SK-N-SH (cell line): ENCODE data around the gene PDLIM4.

ENCODE experiments used
- CTCF ChIP-seq: fragments of 200-600 bp; sonication (generic); IDR thresholded peaks from 2 replicates; pipeline ENCODE4 v1.6.1; 2017; ENCODE audit warnings: antibody characterized with exemption, mild to moderate bottlenecking, moderate library complexity
- EP300 ChIP-seq, 2 experiments: IDR thresholded peaks; 2 replicates each; pipeline versions ENCODE4 v1.4.0 to v1.6.1; 2012; ENCODE audit warnings: borderline replicate concordance in 1 of 2, low read depth in 1 of 2, low read length in 1 of 2
- EZH2phosphoT487 ChIP-seq: fragments of 200-600 bp; sonication (generic); IDR thresholded peaks from 2 replicates; pipeline ENCODE4 v1.6.1; 2017; ENCODE audit warnings: low read depth, mixed run types, mild to moderate bottlenecking, antibody characterized with exemption, moderate library complexity, borderline replicate concordance
- POLR2AphosphoS5 ChIP-seq: IDR thresholded peaks from 2 replicates; pipeline ENCODE4 v1.6.1; 2012; ENCODE audit warnings: low read depth, low read length
- RAD21 ChIP-seq: IDR thresholded peaks from 2 replicates; pipeline ENCODE4 v1.6.1; 2012; ENCODE audit warnings: mild to moderate bottlenecking, low read length
- RCOR1 ChIP-seq: fragments of 150-350 bp; IDR thresholded peaks from 2 replicates; pipeline ENCODE4 v1.6.1; 2017; ENCODE audit warnings: antibody characterized with exemption, low read length
- ZBTB33 ChIP-seq: IDR thresholded peaks from 2 replicates; pipeline ENCODE4 v1.4.0; 2012; ENCODE audit warnings: low read depth, borderline replicate concordance
- TF ChIP-seq, protein P1 (sequence below): fragments of 150-350 bp; IDR thresholded peaks from 2 replicates; pipeline ENCODE4 v1.6.1; 2017; ENCODE audit warnings: antibody characterized with exemption, low read length, low read depth, borderline replicate concordance
- TF ChIP-seq, protein P2 (sequence below): IDR thresholded peaks from 2 replicates; pipeline ENCODE4 v1.4.0; 2012; ENCODE audit warnings: low read depth

GRCh38 chr5:132211787-132212186 lies 45.7 kb upstream of the PDLIM4 start:
- no peak for TF ChIP-seq POLR2AphosphoS5
- no peak for TF ChIP-seq ZBTB33
- TF ChIP-seq RAD21, result no peak
- no peak for TF ChIP-seq CTCF
- no peak for TF ChIP-seq EP300 (IDR thresholded peaks at IDR 0.05; ENCODE audit: borderline replicate concordance in 1 of 2, low read depth in 1 of 2, low read length in 1 of 2)
- TF ChIP-seq, protein P1, sequence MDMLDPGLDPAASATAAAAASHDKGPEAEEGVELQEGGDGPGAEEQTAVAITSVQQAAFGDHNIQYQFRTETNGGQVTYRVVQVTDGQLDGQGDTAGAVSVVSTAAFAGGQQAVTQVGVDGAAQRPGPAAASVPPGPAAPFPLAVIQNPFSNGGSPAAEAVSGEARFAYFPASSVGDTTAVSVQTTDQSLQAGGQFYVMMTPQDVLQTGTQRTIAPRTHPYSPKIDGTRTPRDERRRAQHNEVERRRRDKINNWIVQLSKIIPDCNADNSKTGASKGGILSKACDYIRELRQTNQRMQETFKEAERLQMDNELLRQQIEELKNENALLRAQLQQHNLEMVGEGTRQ, result no peak
- TF ChIP-seq, protein P2, sequence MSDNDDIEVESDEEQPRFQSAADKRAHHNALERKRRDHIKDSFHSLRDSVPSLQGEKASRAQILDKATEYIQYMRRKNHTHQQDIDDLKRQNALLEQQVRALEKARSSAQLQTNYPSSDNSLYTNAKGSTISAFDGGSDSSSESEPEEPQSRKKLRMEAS, result no peak
- no peak for TF ChIP-seq RCOR1
- no peak for TF ChIP-seq EZH2phosphoT487
